ENCODE results near the gene LYPD6. TPM values are rescaled to one million over a fixed set of nuclear protein-coding genes. Genes with fewer than 3 reads are reported as not detected.

LYPD6 gene
- total and polyA plus RNA-seq, 4 donors = 0.15 to 0.42 (median 0.23) TPM

- TF ChIP-seq EGR1 (IDR thresholded peaks at IDR 0.05; ENCODE audit: low read depth in 2 of 2) = no peak
- no peak for TF ChIP-seq HNF4G (IDR thresholded peaks at IDR 0.05)
- TF ChIP-seq RAD21 (IDR thresholded peaks at IDR 0.05) = no peak
- no peak for TF ChIP-seq ZBTB33 (IDR thresholded peaks at IDR 0.05)
- TF ChIP-seq SP1 (IDR thresholded peaks at IDR 0.05) = no peak
- TF ChIP-seq, protein P1, sequence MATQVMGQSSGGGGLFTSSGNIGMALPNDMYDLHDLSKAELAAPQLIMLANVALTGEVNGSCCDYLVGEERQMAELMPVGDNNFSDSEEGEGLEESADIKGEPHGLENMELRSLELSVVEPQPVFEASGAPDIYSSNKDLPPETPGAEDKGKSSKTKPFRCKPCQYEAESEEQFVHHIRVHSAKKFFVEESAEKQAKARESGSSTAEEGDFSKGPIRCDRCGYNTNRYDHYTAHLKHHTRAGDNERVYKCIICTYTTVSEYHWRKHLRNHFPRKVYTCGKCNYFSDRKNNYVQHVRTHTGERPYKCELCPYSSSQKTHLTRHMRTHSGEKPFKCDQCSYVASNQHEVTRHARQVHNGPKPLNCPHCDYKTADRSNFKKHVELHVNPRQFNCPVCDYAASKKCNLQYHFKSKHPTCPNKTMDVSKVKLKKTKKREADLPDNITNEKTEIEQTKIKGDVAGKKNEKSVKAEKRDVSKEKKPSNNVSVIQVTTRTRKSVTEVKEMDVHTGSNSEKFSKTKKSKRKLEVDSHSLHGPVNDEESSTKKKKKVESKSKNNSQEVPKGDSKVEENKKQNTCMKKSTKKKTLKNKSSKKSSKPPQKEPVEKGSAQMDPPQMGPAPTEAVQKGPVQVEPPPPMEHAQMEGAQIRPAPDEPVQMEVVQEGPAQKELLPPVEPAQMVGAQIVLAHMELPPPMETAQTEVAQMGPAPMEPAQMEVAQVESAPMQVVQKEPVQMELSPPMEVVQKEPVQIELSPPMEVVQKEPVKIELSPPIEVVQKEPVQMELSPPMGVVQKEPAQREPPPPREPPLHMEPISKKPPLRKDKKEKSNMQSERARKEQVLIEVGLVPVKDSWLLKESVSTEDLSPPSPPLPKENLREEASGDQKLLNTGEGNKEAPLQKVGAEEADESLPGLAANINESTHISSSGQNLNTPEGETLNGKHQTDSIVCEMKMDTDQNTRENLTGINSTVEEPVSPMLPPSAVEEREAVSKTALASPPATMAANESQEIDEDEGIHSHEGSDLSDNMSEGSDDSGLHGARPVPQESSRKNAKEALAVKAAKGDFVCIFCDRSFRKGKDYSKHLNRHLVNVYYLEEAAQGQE (IDR thresholded peaks at IDR 0.05) = no peak
- TF ChIP-seq FOXA1 (IDR thresholded peaks at IDR 0.05) = no peak
- TF ChIP-seq JUND (IDR thresholded peaks at IDR 0.05) = no peak
- no peak for TF ChIP-seq RXRA (IDR thresholded peaks at IDR 0.05)
- TF ChIP-seq TAF1 (conservative IDR thresholded peaks at IDR 0.05) = no peak
- no peak for TF ChIP-seq YY1 (IDR thresholded peaks at IDR 0.05)
- TF ChIP-seq, protein P2, sequence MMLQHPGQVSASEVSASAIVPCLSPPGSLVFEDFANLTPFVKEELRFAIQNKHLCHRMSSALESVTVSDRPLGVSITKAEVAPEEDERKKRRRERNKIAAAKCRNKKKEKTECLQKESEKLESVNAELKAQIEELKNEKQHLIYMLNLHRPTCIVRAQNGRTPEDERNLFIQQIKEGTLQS (IDR thresholded peaks at IDR 0.05) = no peak
- no peak for TF ChIP-seq FOXA2 (IDR thresholded peaks at IDR 0.05)
- no peak for TF ChIP-seq NR2F2 (IDR thresholded peaks at IDR 0.05)
- TF ChIP-seq, protein P3, sequence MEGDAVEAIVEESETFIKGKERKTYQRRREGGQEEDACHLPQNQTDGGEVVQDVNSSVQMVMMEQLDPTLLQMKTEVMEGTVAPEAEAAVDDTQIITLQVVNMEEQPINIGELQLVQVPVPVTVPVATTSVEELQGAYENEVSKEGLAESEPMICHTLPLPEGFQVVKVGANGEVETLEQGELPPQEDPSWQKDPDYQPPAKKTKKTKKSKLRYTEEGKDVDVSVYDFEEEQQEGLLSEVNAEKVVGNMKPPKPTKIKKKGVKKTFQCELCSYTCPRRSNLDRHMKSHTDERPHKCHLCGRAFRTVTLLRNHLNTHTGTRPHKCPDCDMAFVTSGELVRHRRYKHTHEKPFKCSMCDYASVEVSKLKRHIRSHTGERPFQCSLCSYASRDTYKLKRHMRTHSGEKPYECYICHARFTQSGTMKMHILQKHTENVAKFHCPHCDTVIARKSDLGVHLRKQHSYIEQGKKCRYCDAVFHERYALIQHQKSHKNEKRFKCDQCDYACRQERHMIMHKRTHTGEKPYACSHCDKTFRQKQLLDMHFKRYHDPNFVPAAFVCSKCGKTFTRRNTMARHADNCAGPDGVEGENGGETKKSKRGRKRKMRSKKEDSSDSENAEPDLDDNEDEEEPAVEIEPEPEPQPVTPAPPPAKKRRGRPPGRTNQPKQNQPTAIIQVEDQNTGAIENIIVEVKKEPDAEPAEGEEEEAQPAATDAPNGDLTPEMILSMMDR (IDR thresholded peaks at IDR 0.05; ENCODE audit: low read depth, low read length, missing input control) = no peak
- TF ChIP-seq, protein P4, sequence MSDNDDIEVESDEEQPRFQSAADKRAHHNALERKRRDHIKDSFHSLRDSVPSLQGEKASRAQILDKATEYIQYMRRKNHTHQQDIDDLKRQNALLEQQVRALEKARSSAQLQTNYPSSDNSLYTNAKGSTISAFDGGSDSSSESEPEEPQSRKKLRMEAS (IDR thresholded peaks at IDR 0.05) = no peak
- no peak for TF ChIP-seq HNF4A (conservative IDR thresholded peaks at IDR 0.05)
- no peak for TF ChIP-seq GABPA (IDR thresholded peaks at IDR 0.05 in 1 of 2, conservative IDR thresholded peaks at IDR 0.05 in 1 of 2)
- no peaks in the 10 kb centered on the region for H3K4me1 ChIP-seq (ENCODE audit: control insufficient read depth in 4 of 4, insufficient read depth in 4 of 4, low read length in 3 of 4)
- H3K27ac ChIP-seq (ENCODE audit: low read depth in 1 of 2, low read length in 2 of 2) = no peak overlapping the region
- no peaks in the 10 kb centered on the region for H3K36me3 ChIP-seq (ENCODE audit: control insufficient read depth in 4 of 4, insufficient read depth in 3 of 4, low read depth in 1 of 4, low read length in 3 of 4)
- no peak overlapping the region for H3K4me3 ChIP-seq (ENCODE audit: low read depth in 1 of 3, low read length in 3 of 3)
- H3K9ac ChIP-seq (ENCODE audit: low read depth in 1 of 2, low read length in 2 of 2) = no peak overlapping the region
- no peaks in the 10 kb centered on the region for H3K27me3 ChIP-seq (ENCODE audit: control insufficient read depth in 4 of 4, insufficient read depth in 4 of 4, low read length in 3 of 4)
- WGBS = 76% methylated on average over 4 of the region's 4 CpGs
- no peaks in the 10 kb centered on the region for H3K9me3 ChIP-seq (ENCODE audit: control insufficient read depth in 4 of 4, low read length in 3 of 4)
- DNase-seq (ENCODE audit: low spot score) = no peak
Observed at GRCh38 chr2:149468636-149469035, 138.2 kb downstream of the LYPD6 start.

Measured in liver (tissue), 9 donors.